ENCODE measurements around the gene CPNE9.

The CPNE9 gene

GRCh38 chr3:9697892-9698291 is 5.7 kb upstream of the CPNE9 start:
- no peak overlapping the region for H3K4me3 Mint-ChIP-seq
- H3K36me3 Mint-ChIP-seq: peaks cover 14% of the 10 kb centered on the region
- H3K4me1 Mint-ChIP-seq (ENCODE audit: low read depth): no peaks in the 10 kb centered on the region
- no peak overlapping the region for H3K27ac Mint-ChIP-seq
- no peaks in the 10 kb centered on the region for H3K9me3 Mint-ChIP-seq (ENCODE audit: low read depth)
- no peaks in the 10 kb centered on the region for H3K27me3 Mint-ChIP-seq

GRCh38 chr3:9698293-9698692 is 5.3 kb upstream of the CPNE9 start:
- Mint-ChIP-seq H3K27me3 (peaks cover 3% of the 10 kb centered on the region), H3K27ac (no peak overlapping the region), H3K36me3 (peaks cover 14% of the 10 kb centered on the region), H3K4me3 (no peak overlapping the region), H3K4me1 (ENCODE audit: low read depth) (peaks cover 4% of the 10 kb centered on the region), H3K9me3 (ENCODE audit: low read depth) (no peaks in the 10 kb centered on the region)

GRCh38 chr3:9700536-9700935 is 3.1 kb upstream of the CPNE9 start:
- peaks cover 13% of the 10 kb centered on the region for H3K4me1 Mint-ChIP-seq (ENCODE audit: low read depth)
- no peak overlapping the region for H3K27ac Mint-ChIP-seq
- H3K9me3 Mint-ChIP-seq (ENCODE audit: low read depth): no peaks in the 10 kb centered on the region
- H3K4me3 Mint-ChIP-seq: no peak overlapping the region
- peaks cover 10% of the 10 kb centered on the region for H3K36me3 Mint-ChIP-seq
- peaks cover 4% of the 10 kb centered on the region for H3K27me3 Mint-ChIP-seq

- Mint-ChIP-seq H3K27ac (no peak overlapping the region), H3K4me1 (ENCODE audit: low read depth) (peaks cover 13% of the 10 kb centered on the region), H3K4me3 (no peak overlapping the region), H3K27me3 (peaks cover 4% of the 10 kb centered on the region), H3K36me3 (peaks cover 10% of the 10 kb centered on the region), H3K9me3 (ENCODE audit: low read depth) (no peaks in the 10 kb centered on the region)
Measured at GRCh38 chr3:9701006-9701405, 2.6 kb upstream of the CPNE9 start.

GRCh38 chr3:9701711-9702110 is 1.9 kb upstream of the CPNE9 start:
- Mint-ChIP-seq H3K9me3 (ENCODE audit: low read depth) (no peaks in the 10 kb centered on the region), H3K27me3 (peaks cover 6% of the 10 kb centered on the region), H3K4me1 (ENCODE audit: low read depth) (peaks cover 15% of the 10 kb centered on the region), H3K36me3 (peaks cover 15% of the 10 kb centered on the region), H3K4me3 (no peak overlapping the region), H3K27ac (no peak overlapping the region)

- H3K27ac Mint-ChIP-seq: no peak overlapping the region
- H3K4me3 Mint-ChIP-seq: peak overlapping the region; percentile 61
- H3K4me1 Mint-ChIP-seq (ENCODE audit: low read depth): peaks cover 15% of the 10 kb centered on the region
- peaks cover 13% of the 10 kb centered on the region for H3K36me3 Mint-ChIP-seq
- H3K9me3 Mint-ChIP-seq (ENCODE audit: low read depth): no peaks in the 10 kb centered on the region
- H3K27me3 Mint-ChIP-seq: peaks cover 6% of the 10 kb centered on the region
Measured at GRCh38 chr3:9703240-9703639, 393 bp upstream of the CPNE9 start.

- Mint-ChIP-seq H3K36me3 (peaks cover 11% of the 10 kb centered on the region), H3K4me3 (peak overlapping the region; percentile 63), H3K27me3 (peaks cover 6% of the 10 kb centered on the region), H3K4me1 (ENCODE audit: low read depth) (peaks cover 15% of the 10 kb centered on the region), H3K9me3 (ENCODE audit: low read depth) (no peaks in the 10 kb centered on the region), H3K27ac (no peak overlapping the region)
Measured at GRCh38 chr3:9704347-9705322, 1.0 kb downstream of the CPNE9 start.

GRCh38 chr3:9710174-9710739 is 6.6 kb downstream of the CPNE9 start:
- no peak overlapping the region for H3K27ac Mint-ChIP-seq
- H3K36me3 Mint-ChIP-seq: peaks cover 5% of the 10 kb centered on the region
- no peak overlapping the region for H3K4me3 Mint-ChIP-seq
- H3K9me3 Mint-ChIP-seq (ENCODE audit: low read depth): no peaks in the 10 kb centered on the region
- H3K4me1 Mint-ChIP-seq (ENCODE audit: low read depth): peaks cover 2% of the 10 kb centered on the region
- H3K27me3 Mint-ChIP-seq: peaks cover 4% of the 10 kb centered on the region

- Mint-ChIP-seq H3K27me3 (peaks cover 2% of the 10 kb centered on the region), H3K36me3 (peaks cover 2% of the 10 kb centered on the region), H3K4me1 (ENCODE audit: low read depth) (peaks cover 5% of the 10 kb centered on the region), H3K9me3 (ENCODE audit: low read depth) (no peaks in the 10 kb centered on the region), H3K4me3 (no peak overlapping the region), H3K27ac (no peak overlapping the region)
Measured at GRCh38 chr3:9712415-9712814, 8.8 kb downstream of the CPNE9 start.

- Mint-ChIP-seq H3K27ac (no peak overlapping the region), H3K4me3 (no peak overlapping the region), H3K9me3 (ENCODE audit: low read depth) (no peaks in the 10 kb centered on the region), H3K4me1 (ENCODE audit: low read depth) (peaks cover 13% of the 10 kb centered on the region), H3K36me3 (peaks cover 3% of the 10 kb centered on the region), H3K27me3 (peaks cover 2% of the 10 kb centered on the region)
Measured at GRCh38 chr3:9713142-9713541, 9.5 kb downstream of the CPNE9 start.

- H3K36me3 Mint-ChIP-seq: peaks cover 3% of the 10 kb centered on the region
- no peaks in the 10 kb centered on the region for H3K9me3 Mint-ChIP-seq (ENCODE audit: low read depth)
- no peak overlapping the region for H3K4me3 Mint-ChIP-seq
- peaks cover 2% of the 10 kb centered on the region for H3K27me3 Mint-ChIP-seq
- no peak overlapping the region for H3K27ac Mint-ChIP-seq
- peaks cover 16% of the 10 kb centered on the region for H3K4me1 Mint-ChIP-seq (ENCODE audit: low read depth)
Measured at GRCh38 chr3:9715136-9715535, 11.5 kb downstream of the CPNE9 start.

GRCh38 chr3:9715764-9716437 is 12.3 kb downstream of the CPNE9 start:
- Mint-ChIP-seq H3K4me1 (ENCODE audit: low read depth) (peaks cover 16% of the 10 kb centered on the region), H3K9me3 (ENCODE audit: low read depth) (no peaks in the 10 kb centered on the region), H3K36me3 (peaks cover 3% of the 10 kb centered on the region), H3K27me3 (peaks cover under 1% of the 10 kb centered on the region), H3K27ac (no peak overlapping the region), H3K4me3 (no peak overlapping the region)

GRCh38 chr3:9716801-9717555 is 13.3 kb downstream of the CPNE9 start:
- Mint-ChIP-seq H3K27me3 (no peaks in the 10 kb centered on the region), H3K4me1 (ENCODE audit: low read depth) (peaks cover 16% of the 10 kb centered on the region), H3K36me3 (peaks cover 3% of the 10 kb centered on the region), H3K27ac (no peak overlapping the region), H3K9me3 (ENCODE audit: low read depth) (no peaks in the 10 kb centered on the region), H3K4me3 (no peak overlapping the region)

- no peak overlapping the region for H3K4me3 Mint-ChIP-seq
- no peaks in the 10 kb centered on the region for H3K9me3 Mint-ChIP-seq (ENCODE audit: low read depth)
- peaks cover 16% of the 10 kb centered on the region for H3K4me1 Mint-ChIP-seq (ENCODE audit: low read depth)
- H3K27ac Mint-ChIP-seq: no peak overlapping the region
- peaks cover 3% of the 10 kb centered on the region for H3K36me3 Mint-ChIP-seq
- H3K27me3 Mint-ChIP-seq: no peaks in the 10 kb centered on the region
Measured at GRCh38 chr3:9717563-9717962, 13.9 kb downstream of the CPNE9 start.
